ENCODE measurements around the gene TBCC. TPM values are rescaled to one million over a fixed set of nuclear protein-coding genes. Genes with fewer than 3 reads are reported as not detected.

The TBCC gene
- total RNA-seq (2021) (24.7 to 27.3 TPM (median 25.0 TPM) in 3 replicates), Bru-seq, nascent RNA (percentile 96 among the genes with signal in this experiment)
- long read RNA-seq, experiment 1, transcript TBCC-201 (1 exons, 1,616 nt) = major isoform, 138 of 138 reads
- long read RNA-seq, experiment 1, partial matches to known transcripts = 0 of 138 reads
- long read RNA-seq, experiment 1, other reads (novel, unspliced or antisense) = 0 of 138 reads
- long read RNA-seq, experiment 2, transcript TBCC-201 (1 exons, 1,616 nt) = major isoform, 35 of 35 reads
- long read RNA-seq, experiment 2, partial matches to known transcripts = 0 of 35 reads
- long read RNA-seq, experiment 2, other reads (novel, unspliced or antisense) = 0 of 35 reads
- long read RNA-seq, experiment 3, transcript TBCC-201 (1 exons, 1,616 nt) = major isoform, 69 of 69 reads
- long read RNA-seq, experiment 3, partial matches to known transcripts = 0 of 69 reads
- long read RNA-seq, experiment 3, other reads (novel, unspliced or antisense) = 0 of 69 reads

- H3K9me3 Mint-ChIP-seq = no peaks in the 10 kb centered on the region
- no peaks in the 10 kb centered on the region for H3K27me3 Mint-ChIP-seq (ENCODE audit: low read depth)
- peaks cover 16% of the 10 kb centered on the region for H3K4me1 Mint-ChIP-seq
- peaks cover 2% of the 10 kb centered on the region for H3K36me3 Mint-ChIP-seq
- CTCF ChIA-PET = interaction anchor here (0.6 to 4.0 kb wide), 10 partner anchors 17 to 182 kb away, joined by 3 to 18 read pairs (median 4); partner anchors contain the start of genes RPL7L1 and UBR2
- POLR2A ChIA-PET = interaction anchor here (0.6 to 5.0 kb wide), 23 partner anchors 9 to 1497 kb away, joined by 3 to 42 read pairs (median 5); partner anchors contain the start of genes BICRAL, C6orf132 and RPL7L1
- DNase-seq (ENCODE audit: low spot score) (peak; percentile 93), ATAC-seq (peak; percentile 78)
- H3K4me3 Mint-ChIP-seq = peak within 1 kb of the TSS; percentile 100
- peak within 1 kb of the TSS; percentile 100 for H3K27ac Mint-ChIP-seq
- peak; percentile 73; the same call in 1 of the 2 replicates for TF ChIP-seq NFE2L1 (CRISPR knock-in tag; IDR thresholded peaks at IDR 0.05)
- no peak for TF ChIP-seq ESRRA (CRISPR knock-in tag; IDR thresholded peaks at IDR 0.05; ENCODE audit: borderline replicate concordance)
- TF ChIP-seq TEAD4 (CRISPR knock-in tag; IDR thresholded peaks at IDR 0.05) = no peak
- TF ChIP-seq CREB1 (CRISPR knock-in tag; IDR thresholded peaks at IDR 0.05) = no peak
- TF ChIP-seq ZNF416 (CRISPR knock-in tag; IDR thresholded peaks at IDR 0.05) = no peak
- TF ChIP-seq HMGXB4 (CRISPR knock-in tag; IDR thresholded peaks at IDR 0.05) = 0 out of 2 replicates have a peak, but pooled peaks have one; percentile 31
- TF ChIP-seq FOXJ3 (CRISPR knock-in tag; IDR thresholded peaks at IDR 0.05; ENCODE audit: borderline replicate concordance) = no peak
- no peak for TF ChIP-seq FOXP4 (CRISPR knock-in tag; IDR thresholded peaks at IDR 0.05)
- TF ChIP-seq MLX (CRISPR knock-in tag; IDR thresholded peaks at IDR 0.05) = no peak
- TF ChIP-seq PRRX2 (CRISPR knock-in tag; IDR thresholded peaks at IDR 0.05) = no peak
- no peak for TF ChIP-seq NR2C2 (CRISPR knock-in tag; IDR thresholded peaks at IDR 0.05)
- no peak for TF ChIP-seq ZNF263 (CRISPR knock-in tag; IDR thresholded peaks at IDR 0.05; ENCODE audit: low read depth)
- no peak for TF ChIP-seq RORB (CRISPR knock-in tag; IDR thresholded peaks at IDR 0.05)
- peak; percentile 81; the same call in 1 of the 2 replicates for TF ChIP-seq TEAD1 (CRISPR knock-in tag; IDR thresholded peaks at IDR 0.05)
- TF ChIP-seq FOXK1 (CRISPR knock-in tag; IDR thresholded peaks at IDR 0.05) = no peak; the same call in none of the 2 replicates
- 0 out of 2 replicates have a peak, but pooled peaks have one; percentile 30 for TF ChIP-seq PREB (CRISPR knock-in tag; IDR thresholded peaks at IDR 0.05; ENCODE audit: borderline replicate concordance)
- no peak for TF ChIP-seq ZNF138 (CRISPR knock-in tag; conservative IDR thresholded peaks at IDR 0.05)
- no peak for TF ChIP-seq ATF3 (CRISPR knock-in tag; conservative IDR thresholded peaks at IDR 0.05)
- no peak for TF ChIP-seq TP53 (CRISPR knock-in tag; IDR thresholded peaks at IDR 0.05)
- TF ChIP-seq ERG (CRISPR knock-in tag; IDR thresholded peaks at IDR 0.05) = no peak
- peak; percentile 70; the same call in 1 of the 2 replicates for TF ChIP-seq CREM (CRISPR knock-in tag; IDR thresholded peaks at IDR 0.05)
- no peak for TF ChIP-seq ATF2 (CRISPR knock-in tag; IDR thresholded peaks at IDR 0.05; ENCODE audit: borderline replicate concordance, low read depth)
- no peak for TF ChIP-seq MXD4 (CRISPR knock-in tag; IDR thresholded peaks at IDR 0.05; ENCODE audit: borderline replicate concordance)
- no peak for TF ChIP-seq E2F5 (CRISPR knock-in tag; IDR thresholded peaks at IDR 0.05)
- TF ChIP-seq MAX (CRISPR knock-in tag; IDR thresholded peaks at IDR 0.05) = peak; percentile 15; the same call in 1 of the 2 replicates
Measured at GRCh38 chr6:42745640-42746462, at the start of gene TBCC. TSS of gene TBCC (minus strand) at chr6:42746103. CDS start at chr6:42746073, 30 bp downstream.
